Measurements from ENCODE around the gene COQ9. TPM values are rescaled to one million over a fixed set of nuclear protein-coding genes. Genes with fewer than 3 reads are reported as not detected.

The COQ9 gene
- total and polyA plus RNA-seq, 2 donors (not counting 1 experiment from before 2014, with no cell fraction given): 44.4 to 51.2 TPM

DNA sequence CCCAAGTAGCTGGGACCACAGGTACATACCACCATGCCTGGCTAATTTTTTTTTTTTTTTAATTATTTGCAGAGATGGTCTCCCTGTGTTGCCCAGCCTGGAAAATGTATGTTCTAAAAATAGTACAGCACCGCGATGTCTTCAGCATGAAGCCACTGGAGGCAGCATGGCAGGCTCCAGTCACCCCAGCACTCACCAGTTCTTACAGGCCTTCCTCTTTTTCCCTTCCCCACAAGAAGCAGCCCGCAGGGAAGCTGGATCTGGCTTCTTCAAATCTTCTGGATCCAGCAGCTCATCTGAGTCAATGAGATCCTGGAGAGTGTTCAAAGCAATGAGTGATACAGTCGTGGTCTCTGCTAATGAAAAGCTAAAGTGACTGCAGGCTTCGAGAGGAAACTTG is 16.3 kb upstream of the COQ9 start:
- no peak for TF ChIP-seq EZH2 (IDR thresholded peaks at IDR 0.05; ENCODE audit: low read length, missing control alignments)
- no peak for TF ChIP-seq CTCF (conservative IDR thresholded peaks at IDR 0.05 in 1 of 2, IDR thresholded peaks at IDR 0.05 in 1 of 2; ENCODE audit: low read depth in 1 of 2, low read length in 2 of 2)
- H3K79me2 ChIP-seq (ENCODE audit: control insufficient read depth, insufficient read depth, low read length): no peaks in the 10 kb centered on the region
- H3K4me2 ChIP-seq (ENCODE audit: extremely low read depth, insufficient read depth, low read length): no peak overlapping the region
- no peak overlapping the region for H3K27ac ChIP-seq (ENCODE audit: insufficient read depth, low read length)
- H3K9me3 ChIP-seq (ENCODE audit: control insufficient read depth, insufficient read depth, low read depth, low read length): no peaks in the 10 kb centered on the region
- H4K20me1 ChIP-seq (ENCODE audit: control insufficient read depth, extremely low read depth, insufficient read depth, low read length): no peaks in the 10 kb centered on the region
- no peak overlapping the region for H2AFZ ChIP-seq (ENCODE audit: low read length)
- no peaks in the 10 kb centered on the region for H3K4me1 ChIP-seq (ENCODE audit: control insufficient read depth, extremely low read depth, insufficient read depth, low read length)
- no peak for DNase-seq (ENCODE audit: low read depth in 2 of 2)
- H3K9ac ChIP-seq (ENCODE audit: insufficient read depth, low read length): no peak overlapping the region
- H3K27me3 ChIP-seq (ENCODE audit: control insufficient read depth, insufficient read depth, low read length): no peaks in the 10 kb centered on the region
- peaks cover 15% of the 10 kb centered on the region for H3K36me3 ChIP-seq (ENCODE audit: control insufficient read depth, insufficient read depth, low read length)
- no peak overlapping the region for H3K4me3 ChIP-seq (replicated peaks in 1 of 4; ENCODE audit: control extremely low read depth in 1 of 4, insufficient read depth in 1 of 4, low read depth in 3 of 4, low read length in 4 of 4)

DNA sequence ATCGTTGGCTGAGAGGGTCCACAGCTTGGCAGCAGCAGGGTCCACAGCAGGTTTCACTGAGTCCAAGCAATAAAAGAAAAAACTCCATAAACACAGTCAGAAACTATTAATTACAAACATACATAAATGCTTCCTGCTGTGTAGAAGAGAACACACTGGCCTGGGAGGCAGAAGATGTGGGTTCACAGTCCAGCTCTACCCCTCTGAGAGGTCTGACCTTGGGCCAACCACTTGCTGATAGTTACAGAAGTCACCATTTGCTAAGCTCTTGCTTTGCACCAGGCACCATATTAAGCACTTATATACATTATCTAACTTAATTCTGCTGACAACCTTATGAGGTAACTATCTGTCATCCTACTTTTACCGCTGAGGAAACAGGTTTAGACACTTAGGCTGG is 14.8 kb upstream of the COQ9 start:
- no peaks in the 10 kb centered on the region for H3K79me2 ChIP-seq (ENCODE audit: control insufficient read depth, insufficient read depth, low read length)
- TF ChIP-seq EZH2 (IDR thresholded peaks at IDR 0.05; ENCODE audit: low read length, missing control alignments) (no peak), CTCF (conservative IDR thresholded peaks at IDR 0.05 in 1 of 2, IDR thresholded peaks at IDR 0.05 in 1 of 2; ENCODE audit: low read depth in 1 of 2, low read length in 2 of 2) (no peak)
- no peaks in the 10 kb centered on the region for H3K4me1 ChIP-seq (ENCODE audit: control insufficient read depth, extremely low read depth, insufficient read depth, low read length)
- H4K20me1 ChIP-seq (ENCODE audit: control insufficient read depth, extremely low read depth, insufficient read depth, low read length): no peaks in the 10 kb centered on the region
- no peak overlapping the region for H3K9ac ChIP-seq (ENCODE audit: insufficient read depth, low read length)
- H3K27ac ChIP-seq (ENCODE audit: insufficient read depth, low read length): no peak overlapping the region
- H3K4me3 ChIP-seq (replicated peaks in 1 of 4; ENCODE audit: control extremely low read depth in 1 of 4, insufficient read depth in 1 of 4, low read depth in 3 of 4, low read length in 4 of 4): no peak overlapping the region
- H3K27me3 ChIP-seq (ENCODE audit: control insufficient read depth, insufficient read depth, low read length): no peaks in the 10 kb centered on the region
- no peaks in the 10 kb centered on the region for H3K9me3 ChIP-seq (ENCODE audit: control insufficient read depth, insufficient read depth, low read depth, low read length)
- H2AFZ ChIP-seq (ENCODE audit: low read length): no peak overlapping the region
- no peak for DNase-seq (ENCODE audit: low read depth in 2 of 2)
- H3K36me3 ChIP-seq (ENCODE audit: control insufficient read depth, insufficient read depth, low read length): peaks cover 15% of the 10 kb centered on the region
- no peak overlapping the region for H3K4me2 ChIP-seq (ENCODE audit: extremely low read depth, insufficient read depth, low read length)

- Histone ChIP-seq H4K20me1 (ENCODE audit: control insufficient read depth, extremely low read depth, insufficient read depth, low read length) (no peaks in the 10 kb centered on the region), H3K79me2 (ENCODE audit: control insufficient read depth, insufficient read depth, low read length) (no peaks in the 10 kb centered on the region), H3K36me3 (ENCODE audit: control insufficient read depth, insufficient read depth, low read length) (peaks cover 15% of the 10 kb centered on the region), H3K9ac (ENCODE audit: insufficient read depth, low read length) (no peak overlapping the region), H3K27me3 (ENCODE audit: control insufficient read depth, insufficient read depth, low read length) (no peaks in the 10 kb centered on the region), H3K4me2 (ENCODE audit: extremely low read depth, insufficient read depth, low read length) (no peak overlapping the region), H3K9me3 (ENCODE audit: control insufficient read depth, insufficient read depth, low read depth, low read length) (no peaks in the 10 kb centered on the region), H3K4me3 (replicated peaks in 1 of 4; ENCODE audit: control extremely low read depth in 1 of 4, insufficient read depth in 1 of 4, low read depth in 3 of 4, low read length in 4 of 4) (no peak overlapping the region), H3K27ac (ENCODE audit: insufficient read depth, low read length) (no peak overlapping the region), H3K4me1 (ENCODE audit: control insufficient read depth, extremely low read depth, insufficient read depth, low read length) (no peaks in the 10 kb centered on the region), H2AFZ (ENCODE audit: low read length) (no peak overlapping the region)
- no peak for DNase-seq (ENCODE audit: low read depth in 2 of 2)
- no peak for TF ChIP-seq EZH2 (IDR thresholded peaks at IDR 0.05; ENCODE audit: low read length, missing control alignments)
- no peak for TF ChIP-seq CTCF (conservative IDR thresholded peaks at IDR 0.05 in 1 of 2, IDR thresholded peaks at IDR 0.05 in 1 of 2; ENCODE audit: low read depth in 1 of 2, low read length in 2 of 2)
These were observed 14.3 kb upstream of the COQ9 start for GRCh38 chr16:57432989-57433388.

Measured in fibroblast of lung (primary cell).